IPS DF 19.7 (cell line): ENCODE results near the gene HRAS.
"Not testable (repeated sequence)": the region's sequence is repeated elsewhere in the genome, so short reads cannot be mapped to it uniquely, and the experiment has no call there.

ENCODE experiments used
- DNase-seq: peaks from one replicate; pipeline ENCODE4 v3.0.0-alpha.2; 2013; ENCODE audit warnings: low read depth, low spot score

HRAS gene

DNA sequence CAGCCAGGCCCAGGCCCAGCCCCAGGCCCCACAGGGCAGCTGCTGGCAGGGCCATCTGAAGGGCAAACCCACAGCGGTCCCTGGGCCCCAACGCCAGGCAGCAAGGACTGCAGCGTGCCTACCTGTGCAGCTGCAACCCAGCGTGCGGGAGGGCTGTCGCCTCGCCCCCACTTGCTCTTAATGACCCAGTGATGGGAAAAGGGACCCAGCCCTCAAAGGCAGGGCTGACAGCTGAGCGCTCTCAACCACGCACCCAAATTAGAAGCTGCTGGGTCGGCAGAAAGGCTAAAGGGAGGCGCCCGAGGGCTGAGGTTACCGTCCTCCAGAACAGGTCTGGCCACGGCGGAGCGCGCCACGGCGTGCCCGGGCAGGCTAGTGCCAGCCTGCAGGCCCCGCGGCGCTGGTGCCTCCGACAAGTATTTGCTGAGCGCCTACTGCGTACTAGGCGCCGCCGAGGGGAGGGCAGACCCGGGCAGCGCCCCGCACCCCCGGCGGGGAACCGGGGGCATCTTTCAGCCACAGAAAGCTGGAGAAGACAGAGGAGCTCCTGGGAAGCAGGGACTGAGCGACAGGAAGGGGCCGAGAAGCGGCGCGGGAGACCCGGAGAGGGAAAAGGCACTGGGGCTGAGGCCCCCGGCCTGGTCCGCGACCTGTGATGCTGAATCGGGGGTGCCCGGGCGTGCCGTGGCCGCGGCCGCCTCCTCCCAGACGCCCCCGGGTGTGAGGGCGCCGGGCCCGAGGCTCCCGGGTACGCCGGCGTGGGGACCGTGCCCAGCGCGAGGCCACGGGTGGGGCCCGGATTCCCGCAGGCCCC is 773 bp downstream of the HRAS start:
- no peak for DNase-seq

DNA sequence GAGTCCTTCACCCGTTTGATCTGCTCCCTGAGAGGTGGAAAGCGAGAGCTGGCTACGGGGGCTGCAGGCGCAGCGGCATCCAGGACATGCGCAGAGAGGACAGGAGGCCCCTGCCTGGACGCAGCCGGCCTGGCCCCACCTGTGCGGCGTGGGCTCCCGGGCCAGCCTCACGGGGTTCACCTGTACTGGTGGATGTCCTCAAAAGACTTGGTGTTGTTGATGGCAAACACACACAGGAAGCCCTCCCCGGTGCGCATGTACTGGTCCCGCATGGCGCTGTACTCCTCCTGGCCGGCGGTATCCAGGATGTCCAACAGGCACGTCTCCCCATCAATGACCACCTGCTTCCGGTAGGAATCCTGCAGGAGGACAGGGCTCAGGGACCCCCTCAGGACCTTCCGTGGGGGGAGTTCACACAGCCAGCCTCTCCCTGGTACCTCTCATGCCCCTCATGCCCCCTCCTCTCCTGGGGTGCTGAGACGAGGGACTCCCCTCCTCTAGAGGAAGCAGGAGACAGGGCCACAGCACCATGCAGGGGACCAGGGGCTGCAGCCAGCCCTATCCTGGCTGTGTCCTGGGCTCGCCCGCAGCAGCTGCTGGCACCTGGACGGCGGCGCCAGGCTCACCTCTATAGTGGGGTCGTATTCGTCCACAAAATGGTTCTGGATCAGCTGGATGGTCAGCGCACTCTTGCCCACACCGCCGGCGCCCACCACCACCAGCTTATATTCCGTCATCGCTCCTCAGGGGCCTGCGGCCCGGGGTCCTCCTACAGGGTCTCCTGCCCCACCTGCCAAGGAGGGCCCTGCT is 1.6 kb downstream of the HRAS start:
- no peak for DNase-seq

DNA sequence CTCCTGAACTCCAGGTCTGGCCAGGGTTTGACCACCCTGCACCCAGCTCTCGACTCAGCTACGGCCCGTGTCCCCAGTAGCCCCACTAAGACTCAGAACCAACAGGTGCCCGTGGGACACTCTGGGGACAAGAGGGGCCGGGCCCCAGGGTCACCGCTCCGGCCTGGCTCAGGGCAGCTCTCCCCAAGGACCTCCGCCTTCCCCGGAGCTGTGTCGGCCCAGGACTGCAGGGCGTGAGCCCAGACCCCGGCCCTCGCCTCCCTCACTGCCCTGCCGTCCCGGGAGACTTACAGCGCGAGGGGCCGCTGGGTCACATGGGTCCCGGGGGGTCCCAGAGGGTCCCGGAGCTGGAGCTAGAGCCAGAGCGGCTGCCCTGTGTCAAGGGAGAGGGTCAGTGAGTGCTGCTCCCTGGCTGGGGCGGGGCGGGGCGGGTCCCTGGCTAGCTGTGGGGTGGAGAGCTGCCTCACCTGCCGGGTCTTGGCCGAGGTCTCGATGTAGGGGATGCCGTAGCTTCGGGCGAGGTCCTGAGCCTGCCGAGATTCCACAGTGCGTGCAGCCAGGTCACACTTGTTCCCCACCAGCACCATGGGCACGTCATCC is 2.3 kb downstream of the HRAS start:
- no peak for DNase-seq

DNA sequence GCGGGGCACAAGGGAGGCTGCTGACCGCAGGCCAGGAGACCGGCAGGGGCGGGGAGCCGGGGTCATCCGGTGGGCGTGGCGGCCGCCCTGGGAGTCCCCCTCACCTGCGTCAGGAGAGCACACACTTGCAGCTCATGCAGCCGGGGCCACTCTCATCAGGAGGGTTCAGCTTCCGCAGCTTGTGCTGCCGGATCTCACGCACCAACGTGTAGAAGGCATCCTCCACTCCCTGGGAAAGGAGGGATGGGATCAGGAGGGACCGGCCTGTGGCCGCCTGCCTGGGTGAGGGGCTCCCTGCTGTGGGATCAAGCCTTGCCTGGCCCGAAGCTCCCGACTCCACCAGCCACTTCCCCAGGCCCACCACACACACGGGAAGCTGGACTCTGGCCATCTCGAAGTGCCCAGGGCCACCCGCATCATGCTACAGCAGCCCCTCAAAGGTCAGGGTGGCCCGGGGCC is 2.8 kb downstream of the HRAS start:
- no peak for DNase-seq

DNA sequence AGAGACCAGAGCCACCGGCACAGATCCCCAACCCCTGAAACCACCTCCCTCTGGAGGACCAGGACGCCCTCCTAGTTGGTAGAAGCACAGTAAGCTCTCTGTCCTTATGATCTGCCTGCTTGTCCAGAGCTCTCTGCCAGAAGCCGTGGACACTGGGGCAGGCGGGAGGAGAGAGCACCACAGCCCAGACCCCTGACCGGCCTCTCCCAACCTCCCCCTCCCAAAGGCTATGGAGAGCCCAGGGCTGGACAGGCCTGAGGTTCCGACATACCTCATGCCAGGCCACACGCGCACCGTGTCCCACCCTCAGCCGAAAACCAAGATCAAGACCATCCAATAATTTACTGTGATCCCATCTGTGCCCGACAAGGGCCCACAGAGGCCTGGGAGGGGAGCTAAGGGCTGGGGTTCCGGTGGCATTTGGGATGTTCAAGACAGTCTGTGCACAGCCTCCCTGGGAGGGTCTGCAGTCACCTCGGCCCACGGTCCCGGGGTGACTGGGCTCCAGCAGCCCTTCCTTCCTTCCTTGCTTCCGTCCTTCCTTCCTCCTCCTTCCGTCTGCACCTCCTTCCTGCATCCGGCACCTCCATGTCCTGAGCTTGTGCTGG is 3.4 kb downstream of the HRAS start:
- DNase-seq = no peak

DNA sequence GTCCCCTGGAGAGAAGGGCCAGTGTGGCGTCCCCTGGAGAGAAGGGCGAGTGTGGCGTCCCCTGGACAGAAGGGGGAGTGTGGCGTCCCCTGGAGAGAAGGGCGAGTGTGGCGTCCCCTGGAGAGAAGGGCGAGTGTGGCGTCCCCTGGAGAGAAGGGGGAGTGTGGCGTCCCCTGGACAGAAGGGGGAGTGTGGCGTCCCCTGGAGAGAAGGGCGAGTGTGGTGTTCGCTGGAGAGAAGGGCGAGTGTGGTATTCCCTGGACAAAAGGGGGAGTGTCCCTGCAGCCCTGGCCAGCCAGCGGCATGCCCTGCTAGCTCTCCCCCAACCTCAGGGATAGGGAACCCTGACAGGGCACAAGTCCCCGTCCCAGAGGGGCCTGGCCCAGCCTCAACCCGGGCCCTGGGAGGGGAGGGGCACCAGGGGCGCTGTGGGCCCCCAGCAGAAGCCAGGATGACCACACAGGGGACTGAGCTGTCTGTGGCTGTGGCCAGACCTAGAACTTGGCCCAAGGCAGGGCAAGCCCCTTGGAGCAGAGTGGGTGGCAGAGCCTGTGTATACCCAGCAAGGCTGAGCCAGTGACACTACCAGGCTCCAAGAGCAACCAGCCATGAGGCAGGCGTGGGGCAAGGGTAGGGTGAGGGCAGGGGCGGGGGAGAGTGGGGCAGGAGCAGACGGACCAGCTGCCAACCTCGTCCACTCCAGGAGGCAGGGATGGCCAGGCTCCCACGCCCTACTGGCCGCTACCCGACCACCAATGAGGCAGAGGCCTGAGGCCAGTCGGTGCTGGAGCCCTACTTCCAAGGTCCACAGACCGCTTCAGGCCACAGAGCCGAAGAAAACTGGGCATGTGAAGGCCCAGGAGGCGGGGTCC is 4.2 kb downstream of the HRAS start:
- no peak for DNase-seq

DNA sequence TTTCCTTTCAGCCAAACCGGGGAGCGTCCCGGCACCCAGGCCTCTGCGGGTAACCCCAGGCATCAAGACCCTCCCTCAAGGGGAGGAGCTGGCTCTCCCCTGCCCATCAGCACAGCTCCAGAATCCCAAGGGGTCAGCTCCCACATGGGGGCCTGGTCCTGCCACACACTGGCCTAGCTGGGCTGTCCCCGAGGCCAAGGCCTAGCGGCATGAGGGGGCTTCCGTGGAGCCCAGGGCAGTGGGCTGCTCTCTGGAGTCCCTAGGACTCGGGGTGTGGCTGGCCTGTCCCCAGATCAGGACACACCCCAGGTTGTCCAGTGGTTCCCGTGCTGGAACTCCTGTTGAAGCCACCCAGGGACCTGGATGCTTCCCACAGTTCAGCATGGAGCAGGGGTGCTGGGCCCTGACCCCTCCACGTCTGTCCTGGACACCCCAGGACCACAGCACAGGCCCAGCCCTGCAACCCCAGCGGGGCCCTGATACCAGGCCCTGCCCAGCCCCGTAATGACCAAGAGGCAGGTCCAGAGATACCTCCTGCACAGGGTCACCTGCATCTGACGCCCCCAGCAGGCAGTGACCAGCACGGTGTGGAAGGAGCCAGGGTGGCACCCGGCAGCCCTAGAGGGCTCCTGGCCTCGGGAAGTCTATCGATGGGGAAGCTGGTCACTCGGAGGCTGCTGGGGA is 5.5 kb downstream of the HRAS start:
- no peak for DNase-seq

DNA sequence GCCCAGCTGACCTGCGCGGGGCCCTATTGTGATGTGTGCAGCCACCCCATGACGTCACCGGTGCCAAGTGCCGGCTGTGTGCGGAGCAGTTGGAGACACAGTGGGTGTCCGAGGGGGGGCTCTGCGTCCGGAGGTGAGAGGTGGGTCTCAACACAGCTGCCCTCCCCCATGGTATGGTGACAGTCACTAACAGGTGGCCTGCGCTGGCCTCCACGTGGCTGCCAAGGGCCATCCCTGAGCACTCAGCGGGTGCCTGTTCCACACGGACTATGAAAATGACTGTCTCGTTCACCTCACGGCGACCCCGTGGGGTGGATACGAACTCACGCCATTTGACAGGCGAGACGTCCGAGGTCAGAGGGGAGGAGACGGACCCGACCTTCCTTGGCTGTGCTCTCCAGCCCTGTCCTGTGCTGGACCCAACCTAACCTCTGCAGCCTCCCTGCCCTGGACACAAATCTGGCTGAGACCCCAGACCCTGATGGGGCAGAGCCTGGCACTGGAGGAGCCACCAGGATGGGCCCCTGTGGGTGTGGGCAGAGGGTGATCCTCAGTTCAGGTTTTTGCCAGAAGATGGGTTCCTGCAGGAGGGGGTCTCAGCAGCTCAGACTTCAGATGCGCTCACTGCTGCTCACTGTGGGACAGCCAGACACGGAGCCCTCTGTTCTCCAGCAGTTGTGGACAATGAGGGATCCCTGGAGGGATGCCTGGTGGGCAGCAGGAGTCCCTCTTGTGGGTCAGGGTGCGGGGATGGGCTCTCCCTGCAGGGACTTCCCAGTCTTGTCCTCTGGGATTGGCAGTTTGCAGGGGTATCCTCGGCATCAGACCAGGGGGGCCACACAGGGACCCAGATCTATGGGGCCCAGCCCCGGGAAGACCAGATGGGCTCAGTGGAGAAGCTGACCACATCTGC is 6.3 kb downstream of the HRAS start:
- no peak for DNase-seq

DNA sequence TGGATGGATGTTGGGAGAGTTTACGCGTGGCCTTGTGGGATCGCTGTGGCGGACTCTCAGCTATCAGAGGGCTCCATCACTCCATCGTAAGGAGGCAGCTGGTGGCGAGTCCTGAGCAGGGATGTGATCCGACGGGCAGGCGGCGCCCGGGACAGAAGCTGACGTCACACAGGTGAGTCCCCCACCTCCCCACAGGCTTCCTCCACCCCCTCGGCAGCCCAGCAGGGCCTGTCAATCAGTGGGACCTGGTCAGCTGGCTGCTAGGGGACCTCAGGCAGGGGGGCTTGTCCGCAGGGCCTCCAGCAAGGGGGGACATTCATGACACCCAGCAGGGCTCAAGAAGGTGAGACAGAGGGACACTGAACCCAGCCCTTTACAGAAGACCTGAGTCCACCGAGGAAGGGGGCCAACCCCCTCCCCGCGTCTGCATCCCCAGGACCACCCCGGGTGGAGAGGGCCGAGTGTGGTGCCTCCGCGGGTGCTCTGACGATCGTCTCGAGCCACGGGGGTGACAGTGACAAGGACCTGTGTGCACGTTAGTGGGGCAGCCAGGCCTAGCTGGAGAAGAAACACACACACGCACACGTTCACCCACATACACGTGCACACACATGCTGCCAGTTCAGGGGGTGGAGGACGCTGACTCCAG is 7.1 kb downstream of the HRAS start:
- no peak for DNase-seq

DNA sequence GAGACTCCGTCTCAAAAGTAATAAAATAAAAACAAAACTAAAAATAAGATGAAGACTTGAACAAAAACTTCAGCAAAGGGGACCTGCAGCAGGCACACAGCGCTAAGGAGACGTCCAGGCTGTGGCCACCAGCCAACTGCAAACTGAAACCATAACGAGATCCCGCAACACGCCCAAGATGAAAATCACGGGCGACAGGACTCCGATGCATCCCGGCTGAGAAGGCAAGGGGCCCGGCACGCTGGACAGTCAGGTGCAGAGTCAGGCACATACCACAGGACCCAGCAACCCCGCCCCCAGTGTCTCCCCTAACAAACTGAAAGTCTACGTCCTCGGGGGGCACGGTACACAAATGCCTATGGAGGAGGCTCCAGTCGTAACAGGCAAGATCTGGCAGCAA is 9.2 kb downstream of the HRAS start:
- DNase-seq = no peak

DNA sequence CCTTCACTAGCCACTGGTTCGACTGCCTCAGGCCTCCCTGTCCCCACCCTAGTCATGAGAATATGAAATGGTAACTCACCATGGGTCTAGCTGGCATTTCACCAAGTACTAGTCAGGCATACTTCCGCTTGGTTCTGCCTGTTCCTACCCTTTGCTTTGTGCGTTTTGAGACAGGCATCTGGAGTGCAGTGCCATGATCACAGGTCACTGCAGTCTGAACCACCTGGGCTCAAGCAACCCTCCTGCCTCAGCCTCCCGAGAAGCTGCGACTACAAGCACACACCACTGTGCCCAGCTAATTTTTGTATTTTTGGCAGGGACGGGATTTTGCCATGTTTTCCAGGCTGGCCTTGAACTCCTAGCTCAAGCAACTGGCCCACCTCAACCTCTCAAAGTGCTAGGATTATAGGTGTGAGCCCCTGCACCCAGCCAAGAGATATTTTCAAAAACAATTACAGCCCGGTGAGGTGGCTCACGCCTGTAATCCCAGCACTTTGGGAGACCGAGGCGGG is 14.1 kb downstream of the HRAS start:
- DNase-seq = no peak

DNA sequence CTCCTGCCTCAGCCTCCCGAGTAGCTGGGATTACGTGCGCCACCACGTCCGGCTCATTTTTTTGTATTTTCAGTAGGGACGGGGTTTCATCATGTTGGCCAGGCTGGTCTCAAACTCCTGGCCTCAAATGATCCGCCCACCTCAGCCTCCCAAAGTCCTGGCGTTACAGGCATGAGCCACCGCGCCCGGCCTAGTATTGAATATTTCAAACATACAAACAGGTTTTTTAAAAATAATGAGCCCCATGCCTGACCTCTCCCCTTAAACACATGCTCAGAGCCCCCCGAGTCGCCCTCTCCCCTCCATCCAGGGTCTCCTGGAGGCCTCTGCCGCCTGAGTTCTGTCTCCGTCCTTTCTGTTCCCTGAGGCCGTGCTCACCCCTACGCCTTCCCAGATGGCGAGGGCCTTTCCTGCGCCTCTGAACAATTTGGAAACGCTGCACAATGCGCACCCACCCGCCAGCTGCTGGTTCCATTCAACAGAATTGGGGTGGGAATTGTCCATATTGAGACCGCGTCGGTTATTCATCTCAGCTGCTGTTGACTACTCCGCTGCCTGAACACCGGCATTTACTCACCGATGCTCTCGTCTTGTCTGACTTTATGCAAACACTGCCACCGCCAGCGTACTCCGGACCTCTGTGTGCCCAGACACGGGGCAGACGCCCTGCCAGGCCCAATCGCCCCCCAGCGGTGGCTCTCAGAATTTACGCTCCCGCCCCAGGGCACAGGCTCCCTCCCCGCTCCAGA is 14.8 kb downstream of the HRAS start:
- DNase-seq = no peak

DNA sequence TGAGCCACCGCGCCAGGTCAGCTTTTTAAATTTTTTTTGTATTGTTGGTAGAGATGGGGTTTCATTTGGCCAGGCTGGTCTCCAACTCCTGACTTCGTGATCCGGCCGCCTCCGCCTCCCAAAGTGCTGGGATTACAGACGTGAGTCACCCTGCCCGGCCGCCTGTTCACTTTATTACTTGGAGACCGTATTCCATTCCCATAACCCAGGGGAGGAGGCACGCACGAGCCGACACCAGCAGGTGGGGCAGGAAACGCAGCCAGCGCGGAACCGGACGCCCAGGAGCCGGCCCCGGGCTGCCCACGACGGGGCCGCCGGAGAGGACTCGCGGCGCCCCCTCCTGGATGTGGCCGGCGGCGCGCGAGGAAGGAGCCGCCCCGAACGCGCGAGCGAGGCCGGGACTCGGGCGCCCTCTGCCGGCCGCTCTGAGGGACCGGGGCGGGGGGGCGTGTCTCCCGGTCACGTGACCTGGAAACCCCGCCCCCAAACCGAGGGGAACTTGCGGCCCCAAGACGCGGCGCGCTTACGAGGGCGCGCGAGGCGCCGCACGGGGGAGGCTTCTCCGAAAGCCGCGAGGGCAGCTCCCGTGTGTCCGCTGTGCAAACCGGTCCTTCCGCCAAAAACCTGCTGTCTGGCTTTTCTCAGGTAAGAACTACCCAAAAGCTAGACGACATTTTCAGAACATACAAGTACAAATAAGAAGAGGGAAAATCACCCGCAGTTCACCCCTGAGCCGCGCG is 16.7 kb downstream of the HRAS start:
- DNase-seq = no peak

DNA sequence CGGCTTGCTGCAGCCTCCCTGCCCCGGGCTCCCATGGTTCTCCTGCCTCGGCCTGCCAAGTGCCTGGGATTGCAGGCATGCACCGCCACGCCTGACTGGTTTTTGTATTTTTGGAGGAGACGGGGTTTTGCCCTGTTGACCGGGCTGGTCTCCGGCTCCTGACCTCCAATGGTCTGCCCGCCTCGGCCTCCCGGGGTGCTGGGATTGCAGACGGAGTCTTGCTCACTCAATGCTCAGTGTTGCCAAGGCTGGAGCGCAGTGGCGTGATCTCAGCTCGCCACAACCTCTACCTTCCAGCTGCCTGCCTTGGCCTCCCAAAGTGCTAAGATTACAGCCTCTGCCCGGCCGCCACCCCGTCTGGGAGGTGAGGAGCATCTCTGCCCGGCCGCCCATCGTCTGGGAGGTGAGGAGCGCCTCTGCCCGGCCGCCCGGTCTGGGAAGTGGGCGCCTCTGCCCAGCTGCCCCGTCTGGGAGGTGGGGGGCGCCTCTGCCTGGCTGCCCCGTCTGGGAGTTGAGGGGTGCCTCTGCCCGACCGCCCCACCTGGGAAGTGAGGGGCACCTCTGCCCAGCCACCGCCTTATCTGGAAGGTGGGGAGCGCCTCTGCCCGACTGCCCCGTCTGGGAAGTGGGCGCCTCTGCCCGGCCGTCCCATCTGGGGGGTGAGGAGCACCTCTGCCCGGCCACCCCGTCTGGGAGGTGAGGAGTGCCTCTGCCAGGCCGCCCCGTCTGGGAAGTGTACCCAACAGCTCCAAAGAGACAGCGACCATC is 18.3 kb downstream of the HRAS start:
- not testable (repeated sequence) for DNase-seq

DNA sequence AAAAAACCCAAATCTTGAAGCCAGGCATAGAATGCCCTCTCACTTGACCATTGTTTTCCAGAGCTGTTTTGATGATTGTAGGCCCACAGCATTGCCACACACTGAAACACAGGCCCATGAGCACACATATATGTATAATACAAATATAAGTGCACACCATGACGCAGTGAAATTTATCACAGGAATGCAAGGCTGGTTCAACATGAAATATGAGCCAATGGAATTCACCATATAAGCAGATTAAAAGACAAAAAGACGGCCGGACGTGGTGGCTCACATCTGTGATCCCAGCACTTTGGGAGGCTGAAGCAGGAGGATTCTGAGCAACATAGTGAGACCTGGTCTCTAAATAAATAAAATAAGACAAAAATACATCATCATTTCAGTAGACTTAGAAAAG is 19.0 kb downstream of the HRAS start:
- DNase-seq = no peak

DNA sequence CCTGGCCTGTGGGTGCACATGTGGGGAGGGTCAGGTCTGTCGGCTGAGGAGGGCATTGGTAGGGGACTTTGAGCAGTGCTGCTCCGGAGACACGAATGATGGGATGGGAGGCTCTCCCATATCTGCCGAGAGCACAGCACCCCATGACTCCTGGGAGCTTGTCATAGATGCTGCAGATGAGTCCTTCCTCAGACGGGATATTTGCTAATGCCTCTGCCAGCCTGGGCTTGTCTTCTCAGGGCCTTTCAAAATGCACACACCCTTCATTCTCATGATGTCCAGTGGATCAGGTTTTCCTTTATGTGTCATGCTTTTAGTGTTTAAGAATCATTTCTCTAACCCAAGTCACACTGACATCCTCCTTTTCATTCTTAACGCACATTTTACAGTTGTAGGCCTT is 20.2 kb downstream of the HRAS start:
- no peak for DNase-seq

DNA sequence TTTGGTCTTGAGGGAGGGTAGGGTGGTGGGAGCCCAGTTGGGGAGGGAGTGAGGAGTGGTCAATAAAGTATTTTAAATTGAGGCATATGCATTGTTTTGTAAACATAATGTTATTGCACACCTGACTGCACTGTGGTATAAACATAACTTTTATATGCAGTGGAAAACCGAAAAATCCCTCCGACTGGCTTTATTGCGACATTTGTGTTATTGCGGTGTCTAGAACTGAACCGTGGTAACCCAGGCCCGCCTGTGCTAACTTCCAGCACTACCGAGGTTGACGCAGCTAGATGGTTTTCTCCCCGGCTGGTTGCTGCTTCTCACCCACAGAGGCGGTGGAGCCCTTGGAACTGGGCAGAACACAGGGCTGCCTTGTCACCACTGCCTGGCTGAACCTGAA is 20.8 kb downstream of the HRAS start:
- DNase-seq = no peak
